NT2/D1 (cell line): ENCODE measurements around the gene PTCD3.

Source experiments
- DNase-seq: peaks from one replicate; pipeline ENCODE4 v3.0.0-alpha.2; 2011; ENCODE audit warnings: low read depth, low spot score
- H3K27me3 ChIP-seq: 2 replicates; pipeline ENCODE4 v1.6.0; 2011; ENCODE audit warnings: mild to moderate bottlenecking; ENCODE audit not compliant: insufficient read length, insufficient read depth
- H3K36me3 ChIP-seq: 2 replicates; pipeline ENCODE4 v1.6.1; 2011; ENCODE audit warnings: mild to moderate bottlenecking, low read length, mixed read lengths; ENCODE audit not compliant: insufficient read depth, insufficient read length
- H3K4me1 ChIP-seq: 2 replicates; pipeline ENCODE4 v1.5.1; 2011; ENCODE audit not compliant: insufficient read depth, insufficient read length
- H3K4me3 ChIP-seq: 2 replicates; pipeline ENCODE4 v1.5.1; 2011; ENCODE audit warnings: low read depth; ENCODE audit not compliant: insufficient read length
- H3K9ac ChIP-seq: 2 replicates; pipeline ENCODE4 v1.6.0; 2011; ENCODE audit warnings: low read depth; ENCODE audit not compliant: insufficient read length
- H3K9me3 ChIP-seq: 2 replicates; pipeline ENCODE4 v1.5.1; 2011; ENCODE audit warnings: mild to moderate bottlenecking, low read length; ENCODE audit not compliant: insufficient read depth
- SUZ12 ChIP-seq: IDR thresholded peaks from 2 replicates; pipeline ENCODE4 v1.6.1; 2011; ENCODE audit not compliant: insufficient read length, insufficient read depth; ENCODE audit errors: extremely low read depth
- YY1 ChIP-seq: IDR thresholded peaks from 2 replicates; pipeline ENCODE4 v1.6.1; 2011; ENCODE audit not compliant: insufficient read length, insufficient read depth
- ZNF274 ChIP-seq: IDR thresholded peaks from 2 replicates; pipeline ENCODE4 v1.6.1; 2011; ENCODE audit warnings: mild to moderate bottlenecking, low read depth, low read length

The PTCD3 gene

DNA sequence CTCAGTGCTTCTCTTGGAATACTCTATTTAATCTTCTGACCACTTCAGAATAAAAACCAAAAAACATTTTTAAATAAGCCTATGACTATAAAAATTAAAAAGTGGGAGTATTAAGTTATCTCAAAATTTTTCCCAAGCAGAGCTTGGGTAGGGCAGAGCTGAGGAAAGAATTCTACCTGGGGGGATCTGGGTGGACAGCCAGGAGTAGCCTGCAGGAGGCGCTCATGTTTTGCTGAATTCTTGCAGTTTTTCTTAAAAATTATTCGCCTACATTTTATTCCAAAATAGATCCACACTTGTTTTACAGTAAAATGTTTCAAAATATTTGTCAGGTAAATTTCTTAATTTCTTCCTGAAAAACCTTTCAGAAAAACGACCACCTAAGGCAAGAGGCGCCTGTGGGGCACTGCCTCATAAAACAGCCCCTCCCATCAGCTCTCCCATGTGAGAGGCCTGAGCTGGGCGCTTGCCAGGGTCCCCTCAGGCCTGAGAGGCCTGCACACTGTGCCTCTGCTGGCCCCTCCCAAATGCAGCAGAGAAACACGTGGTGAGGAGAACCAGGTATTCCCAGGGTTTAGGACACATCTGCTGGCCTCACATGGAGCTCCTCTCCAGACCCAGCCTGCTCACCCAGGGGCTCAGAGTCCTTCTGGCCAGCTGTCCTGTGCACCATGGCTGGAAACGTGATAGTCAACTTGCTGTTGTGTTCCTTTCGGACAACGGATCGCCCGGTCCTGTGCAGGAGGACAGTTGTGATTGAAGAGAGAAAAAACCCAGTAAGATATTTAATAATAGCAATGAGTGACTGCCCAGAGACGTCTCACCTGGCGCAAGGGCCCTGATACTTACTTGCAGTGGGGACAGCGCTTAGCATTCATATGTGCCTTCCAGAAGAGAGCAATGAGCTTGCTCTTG, 17.8 kb upstream of the PTCD3 start:
- H3K9me3 ChIP-seq: no peaks in the 10 kb centered on the region
- no peak overlapping the region for H3K4me3 ChIP-seq
- no peaks in the 10 kb centered on the region for H3K27me3 ChIP-seq
- no peaks in the 10 kb centered on the region for H3K4me1 ChIP-seq
- TF ChIP-seq ZNF274 (no peak), SUZ12 (no peak), YY1 (no peak)
- peaks cover 64% of the 10 kb centered on the region for H3K36me3 ChIP-seq
- H3K9ac ChIP-seq: no peak overlapping the region
- DNase-seq: no peak

DNA sequence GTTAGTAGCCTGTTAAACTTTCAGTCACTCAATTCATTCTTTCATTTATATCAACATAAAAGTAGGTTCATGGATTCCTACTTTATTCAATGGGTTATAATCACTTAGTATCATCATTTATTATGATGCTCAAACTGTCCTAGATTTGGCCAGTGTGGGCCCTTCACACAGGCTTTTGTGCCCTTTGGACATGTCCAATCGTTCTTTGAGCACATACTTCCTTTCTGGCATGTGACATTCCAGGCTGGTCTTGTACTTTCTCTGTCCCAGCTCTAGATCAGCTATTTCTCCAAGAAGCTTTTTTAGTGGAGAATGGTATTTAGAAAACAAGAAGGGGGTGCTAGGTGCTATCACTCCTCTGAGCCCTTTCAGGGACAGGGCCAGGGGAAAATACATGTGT, 11.8 kb upstream of the PTCD3 start:
- H3K4me3 ChIP-seq: no peak overlapping the region
- TF ChIP-seq SUZ12 (no peak), ZNF274 (no peak), YY1 (no peak)
- H3K4me1 ChIP-seq: peaks cover 2% of the 10 kb centered on the region

DNA sequence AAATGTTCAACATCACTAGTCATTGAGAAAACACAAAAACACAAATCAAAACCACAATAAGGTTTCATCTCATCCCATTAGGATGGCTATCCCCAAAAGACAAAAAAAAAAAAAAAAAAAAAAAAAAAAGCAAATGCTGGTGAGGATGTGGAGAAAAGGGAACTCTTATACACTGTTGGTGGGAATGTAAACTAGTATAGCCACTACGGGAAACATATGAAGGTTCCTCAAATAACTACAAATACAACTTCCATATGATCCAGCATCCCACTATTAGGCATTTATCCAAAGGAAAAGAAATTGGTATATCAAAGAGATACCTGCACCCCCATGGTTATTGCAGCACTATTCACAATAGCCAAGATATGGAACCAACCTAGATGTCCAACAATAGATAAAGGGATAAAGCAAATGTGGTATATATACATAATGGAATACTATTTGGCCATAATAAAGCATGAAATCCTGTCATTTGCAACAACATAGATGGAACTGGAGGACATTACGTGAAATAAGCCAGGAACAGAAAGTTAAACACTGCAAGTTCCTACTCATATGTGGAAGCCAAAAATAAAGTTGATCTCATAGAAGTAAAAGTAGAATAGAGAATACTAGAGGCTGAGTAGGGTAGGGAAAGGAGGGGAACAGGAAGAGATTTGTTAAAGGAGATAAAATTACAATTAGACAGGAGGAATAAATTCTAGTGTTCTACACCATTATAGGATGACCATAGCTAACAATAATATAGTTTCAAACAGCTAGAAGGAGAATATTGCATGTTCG, 8.7 kb upstream of the PTCD3 start:
- H3K9me3 ChIP-seq: no peaks in the 10 kb centered on the region
- H3K9ac ChIP-seq: no peak overlapping the region
- H3K27me3 ChIP-seq: no peaks in the 10 kb centered on the region
- TF ChIP-seq ZNF274 (no peak), YY1 (no peak), SUZ12 (no peak)
- H3K36me3 ChIP-seq: peaks cover 59% of the 10 kb centered on the region
- DNase-seq: no peak
- H3K4me1 ChIP-seq: peaks cover 2% of the 10 kb centered on the region
- no peak overlapping the region for H3K4me3 ChIP-seq

More for the DNA sequence above, 11.8 kb upstream of the PTCD3 start:
- no peak for DNase-seq
- Histone ChIP-seq H3K36me3 (peaks cover 53% of the 10 kb centered on the region), H3K9me3 (no peaks in the 10 kb centered on the region), H3K27me3 (no peaks in the 10 kb centered on the region), H3K9ac (no peak overlapping the region)

DNA sequence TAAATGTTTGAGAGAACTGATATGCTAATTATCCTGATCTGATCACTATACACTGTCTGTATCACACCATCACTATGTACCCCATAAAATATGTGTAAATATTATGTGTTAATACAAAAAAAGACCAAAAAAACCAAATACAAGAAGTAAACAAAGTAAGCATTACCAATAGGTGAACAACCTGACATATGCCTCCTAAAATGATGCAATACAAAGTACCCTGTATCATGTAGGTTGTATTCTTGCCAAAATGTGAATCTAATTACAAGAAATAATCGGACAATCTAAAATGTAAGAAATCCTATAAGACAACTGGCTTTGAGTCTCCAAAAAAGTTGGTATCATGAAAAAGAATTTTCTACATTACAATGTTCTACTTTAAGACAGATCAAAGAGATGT, 8.1 kb upstream of the PTCD3 start:
- H3K9ac ChIP-seq: no peak overlapping the region
- no peak for DNase-seq
- TF ChIP-seq ZNF274 (no peak), YY1 (no peak), SUZ12 (no peak)
- no peaks in the 10 kb centered on the region for H3K9me3 ChIP-seq
- H3K36me3 ChIP-seq: peaks cover 62% of the 10 kb centered on the region
- H3K4me3 ChIP-seq: no peak overlapping the region
- H3K27me3 ChIP-seq: no peaks in the 10 kb centered on the region
- peaks cover 2% of the 10 kb centered on the region for H3K4me1 ChIP-seq

DNA sequence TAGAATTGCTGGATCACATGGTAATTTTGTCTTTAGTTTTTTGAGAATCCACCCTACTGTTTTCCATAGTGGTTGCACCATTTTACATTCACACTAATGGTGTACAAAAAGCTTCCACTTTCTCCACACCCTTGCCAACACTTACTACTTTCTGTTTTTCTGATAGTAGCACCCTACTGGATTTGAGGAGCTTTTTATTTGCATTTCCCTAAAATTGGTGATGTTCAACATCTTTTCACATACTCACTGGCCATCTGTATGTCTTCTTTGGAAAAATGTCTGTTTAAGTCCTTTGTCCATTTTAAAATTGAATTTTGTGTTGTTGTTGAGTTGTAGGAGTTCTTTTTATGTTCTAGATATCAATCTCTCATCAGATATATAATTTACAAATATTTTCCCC, 3.9 kb upstream of the PTCD3 start:
- no peaks in the 10 kb centered on the region for H3K9me3 ChIP-seq
- no peak overlapping the region for H3K9ac ChIP-seq
- no peaks in the 10 kb centered on the region for H3K27me3 ChIP-seq
- no peaks in the 10 kb centered on the region for H3K4me1 ChIP-seq
- TF ChIP-seq SUZ12 (no peak), YY1 (no peak), ZNF274 (no peak)
- DNase-seq: no peak
- no peak overlapping the region for H3K4me3 ChIP-seq
- H3K36me3 ChIP-seq: peaks cover 62% of the 10 kb centered on the region

DNA sequence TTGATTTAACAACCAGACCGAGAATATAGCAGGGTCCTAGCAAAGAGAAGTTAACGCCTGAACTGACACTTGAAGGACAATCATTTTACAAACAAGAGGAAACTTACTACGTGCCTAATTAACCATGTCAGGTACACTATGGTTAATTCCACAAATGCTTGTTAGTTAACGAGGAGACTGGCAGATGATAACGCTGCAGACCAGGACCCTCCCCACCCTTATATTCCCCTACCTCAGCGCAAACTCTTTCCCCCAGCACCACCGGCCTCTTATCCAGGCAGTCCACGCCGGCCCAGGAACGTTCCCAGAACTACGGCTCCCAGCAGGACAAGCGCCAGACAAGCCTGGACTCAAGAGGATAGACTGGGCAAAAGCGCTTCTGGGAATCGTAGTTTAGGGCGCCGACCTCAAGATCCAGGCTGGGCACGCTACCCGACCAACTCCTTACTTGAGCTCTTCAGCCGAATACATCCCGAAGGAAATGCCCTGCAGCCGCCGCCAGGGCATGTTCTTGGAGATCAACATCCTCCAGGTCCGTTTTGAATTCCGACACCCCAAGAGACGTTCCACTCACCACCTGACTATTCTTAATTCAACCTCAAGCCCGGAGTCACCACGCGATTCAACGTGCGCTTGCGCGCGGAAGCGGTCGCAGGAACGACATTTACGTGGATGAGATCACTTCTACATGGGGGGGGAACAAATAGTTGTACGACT, 625 bp upstream of the PTCD3 start, which contains the start of gene POLR1A:
Gene POLR1A (minus strand): TSS at position 635 of the 717 bp plus-strand sequence. CDS start 110 bp downstream, at position 525.
- Histone ChIP-seq H3K4me3 (peak within 1 kb of the TSS; percentile 95), H3K36me3 (peaks cover 64% of the 10 kb centered on the region), H3K4me1 (no peaks in the 10 kb centered on the region), H3K27me3 (no peaks in the 10 kb centered on the region), H3K9ac (peak within 1 kb of the TSS; percentile 96), H3K9me3 (no peaks in the 10 kb centered on the region)
- peak; percentile 89 for DNase-seq
- TF ChIP-seq YY1: no peak
- TF ChIP-seq ZNF274: no peak

DNA sequence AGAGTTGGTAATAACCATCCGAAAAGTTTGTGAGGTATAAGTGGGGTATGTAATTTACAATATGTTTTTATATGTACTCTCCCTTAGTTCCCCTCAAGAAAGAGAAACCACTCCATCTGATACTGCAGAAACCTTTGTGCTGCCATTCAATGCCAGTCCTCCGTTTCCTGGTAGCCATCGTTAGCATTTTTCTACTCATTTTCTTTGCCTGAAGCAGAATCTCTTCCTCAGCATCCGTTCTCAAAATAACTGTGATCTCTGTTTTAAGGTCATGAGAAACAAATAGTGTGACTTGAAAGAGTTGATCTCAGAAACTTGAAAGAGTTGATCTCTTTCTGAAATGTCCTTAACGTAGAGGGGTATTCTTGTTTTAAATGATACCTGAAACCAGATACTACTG, 996 bp downstream of the PTCD3 start:
- Histone ChIP-seq H3K9me3 (no peaks in the 10 kb centered on the region), H3K36me3 (peaks cover 62% of the 10 kb centered on the region), H3K4me1 (no peaks in the 10 kb centered on the region), H3K4me3 (peak overlapping the region; percentile 95), H3K27me3 (no peaks in the 10 kb centered on the region), H3K9ac (peak overlapping the region; percentile 96)
- TF ChIP-seq ZNF274 (no peak), YY1 (no peak), SUZ12 (no peak)
- no peak for DNase-seq
